ENCODE results near the gene TMX2.
"Not testable (repeated sequence)": the region's sequence is repeated elsewhere in the genome, so short reads cannot be mapped to it uniquely, and the experiment has no call there.

- TF ChIP-seq CTCF, POLR2A (IDR thresholded peaks at IDR 0.05): not testable (repeated sequence)
Measured at GRCh38 chr11:57705432-57705831, 7.0 kb upstream of the TMX2 start.
